ENCODE results near the gene AKT3.

The AKT3 gene

DNA sequence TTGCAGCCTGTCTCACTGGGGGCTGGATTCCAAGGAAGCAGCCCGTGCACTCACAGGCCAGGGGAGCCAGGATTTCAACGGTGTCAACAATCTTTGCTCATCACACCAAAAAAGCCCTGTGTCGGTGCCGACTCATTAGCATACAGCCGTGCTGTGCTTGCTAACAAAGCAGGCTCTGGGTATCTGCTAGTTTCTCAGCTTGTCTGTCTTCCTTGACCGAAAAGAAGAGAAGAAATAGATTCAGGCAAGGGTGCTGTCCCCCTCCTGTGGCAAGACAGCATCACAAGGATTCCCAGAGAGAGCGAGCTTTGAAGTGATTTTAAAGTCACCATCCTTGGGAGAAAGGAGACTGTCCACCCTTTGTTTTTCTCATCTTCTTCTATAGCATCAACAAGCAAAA lies 379.5 kb downstream of the AKT3 start:
- Histone ChIP-seq H3K9me3 (ENCODE audit: control insufficient read depth in 2 of 2, low read length in 2 of 2) (no peaks in the 10 kb centered on the region), H3K27ac (ENCODE audit: low read length) (no peak overlapping the region), H3K4me1 (ENCODE audit: control insufficient read depth, insufficient read depth, low read length) (peaks cover 10% of the 10 kb centered on the region), H3K27me3 (ENCODE audit: control insufficient read depth in 1 of 2, insufficient read depth in 2 of 2, low read length in 2 of 2) (no peaks in the 10 kb centered on the region), H3K36me3 (ENCODE audit: control insufficient read depth in 2 of 2, insufficient read depth in 2 of 2, low read length in 2 of 2) (no peaks in the 10 kb centered on the region), H3K4me3 (ENCODE audit: low read length in 2 of 2) (no peak overlapping the region), H3K9ac (ENCODE audit: low read length in 2 of 2) (no peak overlapping the region)

DNA sequence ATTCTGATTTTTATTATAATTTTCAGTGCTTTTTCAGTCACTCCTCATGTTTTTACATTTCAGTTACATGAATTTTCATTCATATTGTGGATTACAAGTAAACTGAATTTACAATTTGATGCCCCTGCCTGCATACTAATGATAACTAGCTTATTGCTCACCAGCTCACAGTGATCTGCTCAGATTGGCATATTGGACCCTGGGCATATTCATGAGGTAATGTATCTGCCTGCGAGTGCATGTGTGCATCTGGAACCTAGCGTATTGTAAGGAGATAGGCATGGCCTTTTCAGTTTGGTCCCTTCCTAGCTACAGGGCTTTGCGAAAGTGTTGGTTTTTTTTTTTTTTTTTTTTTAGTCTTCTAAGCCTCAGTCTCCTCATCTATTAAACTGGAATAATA lies 380.5 kb downstream of the AKT3 start:
- H3K36me3 ChIP-seq (ENCODE audit: control insufficient read depth in 2 of 2, insufficient read depth in 2 of 2, low read length in 2 of 2), result no peaks in the 10 kb centered on the region
- no peaks in the 10 kb centered on the region for H3K27me3 ChIP-seq (ENCODE audit: control insufficient read depth in 1 of 2, insufficient read depth in 2 of 2, low read length in 2 of 2)
- no peak overlapping the region for H3K4me3 ChIP-seq (ENCODE audit: low read length in 2 of 2)
- H3K4me1 ChIP-seq (ENCODE audit: control insufficient read depth, insufficient read depth, low read length), result peaks cover 10% of the 10 kb centered on the region
- H3K9ac ChIP-seq (ENCODE audit: low read length in 2 of 2), result no peak overlapping the region
- H3K9me3 ChIP-seq (ENCODE audit: control insufficient read depth in 2 of 2, low read length in 2 of 2), result no peaks in the 10 kb centered on the region
- H3K27ac ChIP-seq (ENCODE audit: low read length), result no peak overlapping the region

DNA sequence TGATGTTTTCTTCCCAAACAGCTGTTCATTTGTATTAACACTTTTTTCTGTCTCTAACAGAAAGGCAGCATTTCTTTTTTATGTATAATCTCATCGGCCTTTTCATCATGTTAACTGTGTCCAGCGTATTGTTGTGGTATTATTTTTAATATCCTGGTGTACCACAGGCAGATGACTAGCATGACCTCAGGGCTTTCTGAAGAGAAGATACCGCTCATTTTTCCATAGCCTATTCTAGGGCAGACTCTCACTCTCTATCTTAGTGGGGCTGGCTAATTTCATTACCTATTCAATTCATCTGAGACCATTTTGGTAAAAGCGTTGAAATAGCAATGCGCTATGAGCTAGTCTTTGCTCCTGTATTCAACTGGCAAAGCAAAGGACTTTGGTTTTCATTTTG lies 384.3 kb downstream of the AKT3 start:
- H3K4me1 ChIP-seq (ENCODE audit: control insufficient read depth, insufficient read depth, low read length), result peaks cover 2% of the 10 kb centered on the region
- H3K9ac ChIP-seq (ENCODE audit: low read length in 2 of 2), result no peak overlapping the region
- H3K27ac ChIP-seq (ENCODE audit: low read length), result no peak overlapping the region
- no peaks in the 10 kb centered on the region for H3K27me3 ChIP-seq (ENCODE audit: control insufficient read depth in 1 of 2, insufficient read depth in 2 of 2, low read length in 2 of 2)
- no peaks in the 10 kb centered on the region for H3K9me3 ChIP-seq (ENCODE audit: control insufficient read depth in 2 of 2, low read length in 2 of 2)
- peaks cover 0 to 2% of the 10 kb centered on the region in 2 donors for H3K36me3 ChIP-seq (ENCODE audit: control insufficient read depth in 2 of 2, insufficient read depth in 2 of 2, low read length in 2 of 2)
- H3K4me3 ChIP-seq (ENCODE audit: low read length in 2 of 2), result no peak overlapping the region

DNA sequence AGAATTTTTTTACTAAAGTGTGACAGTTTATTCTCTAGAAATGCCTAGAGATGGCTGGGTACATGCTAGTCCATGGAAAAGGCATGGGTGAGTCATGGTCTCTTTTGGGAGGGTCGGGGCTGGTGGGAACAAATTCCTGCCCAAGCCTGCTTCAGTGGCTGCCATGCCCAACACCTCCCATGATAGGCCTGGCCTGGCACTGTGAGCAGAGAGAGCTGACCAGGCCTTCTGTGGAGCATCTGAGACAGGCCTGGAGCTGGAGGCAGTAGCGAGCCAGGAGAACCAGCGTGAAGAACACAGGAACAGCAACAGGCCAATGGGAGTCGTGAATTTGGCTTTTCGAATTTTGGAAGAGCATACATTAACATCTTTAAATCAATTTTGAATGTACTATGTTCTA lies 385.0 kb downstream of the AKT3 start:
- H3K36me3 ChIP-seq (ENCODE audit: control insufficient read depth in 2 of 2, insufficient read depth in 2 of 2, low read length in 2 of 2), result peaks cover 0 to 4% of the 10 kb centered on the region in 2 donors
- H3K9ac ChIP-seq (ENCODE audit: low read length in 2 of 2), result no peak overlapping the region
- no peak overlapping the region for H3K27ac ChIP-seq (ENCODE audit: low read length)
- H3K4me1 ChIP-seq (ENCODE audit: control insufficient read depth, insufficient read depth, low read length), result peaks cover 2% of the 10 kb centered on the region
- no peaks in the 10 kb centered on the region for H3K27me3 ChIP-seq (ENCODE audit: control insufficient read depth in 1 of 2, insufficient read depth in 2 of 2, low read length in 2 of 2)
- no peaks in the 10 kb centered on the region for H3K9me3 ChIP-seq (ENCODE audit: control insufficient read depth in 2 of 2, low read length in 2 of 2)
- H3K4me3 ChIP-seq (ENCODE audit: low read length in 2 of 2), result no peak overlapping the region

DNA sequence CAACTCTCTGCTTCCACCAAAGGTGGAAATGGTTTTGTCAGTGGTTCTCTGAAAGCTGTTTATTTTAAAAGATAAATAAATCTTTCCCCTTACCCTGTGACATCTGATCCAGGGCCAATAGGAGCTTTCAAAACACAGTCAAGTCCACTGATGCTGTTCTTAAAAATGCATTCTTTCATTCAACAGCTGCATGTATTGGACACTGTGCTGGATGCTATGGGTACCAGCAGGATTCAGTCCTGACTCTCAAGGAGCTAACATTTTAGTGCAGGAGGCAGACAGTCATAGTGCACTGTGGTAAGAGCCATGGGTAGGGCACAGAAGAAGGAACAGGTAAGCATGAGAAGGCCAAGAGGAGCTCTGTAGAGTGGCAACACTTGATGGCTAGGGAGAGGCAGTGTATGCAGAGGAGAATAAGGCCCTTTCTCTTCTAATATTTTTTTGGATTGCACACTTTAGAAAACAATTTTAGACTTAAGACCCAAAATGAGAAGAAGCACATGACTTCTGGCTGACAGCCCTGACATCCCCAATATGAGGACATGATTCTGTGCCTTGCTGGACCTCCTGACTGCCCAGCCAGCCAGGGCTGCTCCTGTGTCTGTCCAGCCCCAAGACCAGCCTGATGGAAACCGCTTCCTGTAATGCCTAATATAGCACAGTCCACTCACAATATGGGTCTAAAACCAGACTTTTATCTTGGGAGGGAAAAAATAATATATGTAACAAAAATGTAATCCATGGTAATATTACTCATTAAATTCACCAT lies 386.9 kb downstream of the AKT3 start:
- Histone ChIP-seq H3K27me3 (ENCODE audit: control insufficient read depth in 1 of 2, insufficient read depth in 2 of 2, low read length in 2 of 2) (no peaks in the 10 kb centered on the region), H3K4me1 (ENCODE audit: control insufficient read depth, insufficient read depth, low read length) (peaks cover 2% of the 10 kb centered on the region), H3K9me3 (ENCODE audit: control insufficient read depth in 2 of 2, low read length in 2 of 2) (no peaks in the 10 kb centered on the region), H3K36me3 (ENCODE audit: control insufficient read depth in 2 of 2, insufficient read depth in 2 of 2, low read length in 2 of 2) (peaks cover 0 to 4% of the 10 kb centered on the region in 2 donors), H3K4me3 (ENCODE audit: low read length in 2 of 2) (no peak overlapping the region), H3K27ac (ENCODE audit: low read length) (no peak overlapping the region), H3K9ac (ENCODE audit: low read length in 2 of 2) (no peak overlapping the region)

DNA sequence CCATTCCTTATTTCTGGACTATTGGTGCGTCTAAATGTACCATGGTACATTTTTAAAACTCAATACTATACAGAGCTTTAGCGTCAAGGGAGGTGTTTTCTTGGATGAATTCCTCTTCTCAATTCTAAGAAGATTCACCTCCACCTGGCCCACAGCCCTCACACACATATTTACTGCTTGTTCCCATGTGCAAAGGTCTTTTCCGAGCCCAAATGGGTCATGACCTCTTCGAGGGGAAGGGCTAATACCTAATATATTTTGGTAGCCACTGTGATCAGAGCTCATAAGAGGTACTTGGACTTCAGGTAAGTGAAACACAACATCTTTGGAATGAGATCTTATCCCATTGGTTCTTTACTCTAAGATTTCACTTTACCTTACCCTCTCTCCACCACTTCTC lies 388.3 kb downstream of the AKT3 start:
- Histone ChIP-seq H3K4me3 (ENCODE audit: low read length in 2 of 2) (no peak overlapping the region), H3K9ac (ENCODE audit: low read length in 2 of 2) (no peak overlapping the region), H3K9me3 (ENCODE audit: control insufficient read depth in 2 of 2, low read length in 2 of 2) (no peaks in the 10 kb centered on the region), H3K27ac (ENCODE audit: low read length) (no peak overlapping the region), H3K27me3 (ENCODE audit: control insufficient read depth in 1 of 2, insufficient read depth in 2 of 2, low read length in 2 of 2) (no peaks in the 10 kb centered on the region), H3K36me3 (ENCODE audit: control insufficient read depth in 2 of 2, insufficient read depth in 2 of 2, low read length in 2 of 2) (peaks cover 0 to 4% of the 10 kb centered on the region in 2 donors), H3K4me1 (ENCODE audit: control insufficient read depth, insufficient read depth, low read length) (peaks cover 2% of the 10 kb centered on the region)

DNA sequence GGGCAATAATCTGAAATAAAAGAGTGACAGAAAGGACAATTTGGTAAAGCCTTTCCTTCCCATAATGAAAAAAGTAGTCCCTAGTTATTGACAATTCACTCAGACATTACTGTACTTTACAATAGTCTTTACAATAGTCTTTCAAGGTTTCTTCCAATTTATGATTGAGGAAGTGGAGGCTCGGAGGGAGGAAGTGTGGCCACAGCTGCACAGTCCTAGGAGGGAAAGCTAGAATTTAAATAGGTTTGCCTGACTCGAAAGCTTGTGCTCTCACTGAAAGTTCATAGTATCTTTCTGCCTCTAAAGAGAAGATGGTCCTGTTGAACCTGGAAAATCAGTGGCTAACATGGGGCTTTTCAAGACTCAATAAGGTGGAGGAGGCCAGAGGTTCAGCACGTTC lies 391.0 kb downstream of the AKT3 start:
- H3K9ac ChIP-seq (ENCODE audit: low read length in 2 of 2), result no peak overlapping the region
- H3K36me3 ChIP-seq (ENCODE audit: control insufficient read depth in 2 of 2, insufficient read depth in 2 of 2, low read length in 2 of 2), result peaks cover 4 to 5% of the 10 kb centered on the region in 2 donors
- peaks cover 2% of the 10 kb centered on the region for H3K4me1 ChIP-seq (ENCODE audit: control insufficient read depth, insufficient read depth, low read length)
- H3K9me3 ChIP-seq (ENCODE audit: control insufficient read depth in 2 of 2, low read length in 2 of 2), result no peaks in the 10 kb centered on the region
- H3K27ac ChIP-seq (ENCODE audit: low read length), result no peak overlapping the region
- H3K4me3 ChIP-seq (ENCODE audit: low read length in 2 of 2), result no peak overlapping the region
- H3K27me3 ChIP-seq (ENCODE audit: control insufficient read depth in 1 of 2, insufficient read depth in 2 of 2, low read length in 2 of 2), result no peaks in the 10 kb centered on the region

DNA sequence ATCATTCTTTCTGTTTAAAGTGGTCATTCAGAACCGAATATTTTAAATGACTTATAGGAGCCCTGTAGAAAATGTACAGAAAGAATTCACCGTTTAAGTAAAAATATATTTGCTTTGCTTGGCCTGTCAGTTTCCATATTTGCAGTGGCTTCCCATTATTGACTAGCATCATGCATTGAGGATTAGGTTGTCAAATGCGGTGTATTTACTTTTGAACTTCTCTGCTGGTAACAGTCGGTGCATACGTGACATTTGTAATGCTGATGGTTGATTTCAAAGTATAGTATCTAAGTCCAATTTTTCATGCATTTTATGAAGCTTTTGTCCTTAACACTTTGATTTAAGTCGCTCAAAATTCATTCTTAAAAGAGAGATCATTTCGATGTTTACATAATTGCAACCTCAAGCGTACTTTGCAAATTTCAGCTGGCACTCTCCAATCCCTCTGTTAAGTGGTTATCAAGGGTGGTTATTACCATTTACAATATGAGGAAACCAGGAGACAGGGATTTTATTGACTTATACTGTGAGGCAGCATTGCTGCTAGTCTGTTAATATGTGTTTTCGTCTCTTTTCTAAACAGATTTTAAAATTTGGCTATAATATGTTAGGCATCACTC lies 392.6 kb downstream of the AKT3 start:
- Histone ChIP-seq H3K4me3 (ENCODE audit: low read length in 2 of 2) (no peak overlapping the region), H3K36me3 (ENCODE audit: control insufficient read depth in 2 of 2, insufficient read depth in 2 of 2, low read length in 2 of 2) (peaks cover 4 to 5% of the 10 kb centered on the region in 2 donors), H3K9ac (ENCODE audit: low read length in 2 of 2) (no peak overlapping the region), H3K9me3 (ENCODE audit: control insufficient read depth in 2 of 2, low read length in 2 of 2) (no peaks in the 10 kb centered on the region), H3K4me1 (ENCODE audit: control insufficient read depth, insufficient read depth, low read length) (no peaks in the 10 kb centered on the region), H3K27ac (ENCODE audit: low read length) (no peak overlapping the region), H3K27me3 (ENCODE audit: control insufficient read depth in 1 of 2, insufficient read depth in 2 of 2, low read length in 2 of 2) (no peaks in the 10 kb centered on the region)

DNA sequence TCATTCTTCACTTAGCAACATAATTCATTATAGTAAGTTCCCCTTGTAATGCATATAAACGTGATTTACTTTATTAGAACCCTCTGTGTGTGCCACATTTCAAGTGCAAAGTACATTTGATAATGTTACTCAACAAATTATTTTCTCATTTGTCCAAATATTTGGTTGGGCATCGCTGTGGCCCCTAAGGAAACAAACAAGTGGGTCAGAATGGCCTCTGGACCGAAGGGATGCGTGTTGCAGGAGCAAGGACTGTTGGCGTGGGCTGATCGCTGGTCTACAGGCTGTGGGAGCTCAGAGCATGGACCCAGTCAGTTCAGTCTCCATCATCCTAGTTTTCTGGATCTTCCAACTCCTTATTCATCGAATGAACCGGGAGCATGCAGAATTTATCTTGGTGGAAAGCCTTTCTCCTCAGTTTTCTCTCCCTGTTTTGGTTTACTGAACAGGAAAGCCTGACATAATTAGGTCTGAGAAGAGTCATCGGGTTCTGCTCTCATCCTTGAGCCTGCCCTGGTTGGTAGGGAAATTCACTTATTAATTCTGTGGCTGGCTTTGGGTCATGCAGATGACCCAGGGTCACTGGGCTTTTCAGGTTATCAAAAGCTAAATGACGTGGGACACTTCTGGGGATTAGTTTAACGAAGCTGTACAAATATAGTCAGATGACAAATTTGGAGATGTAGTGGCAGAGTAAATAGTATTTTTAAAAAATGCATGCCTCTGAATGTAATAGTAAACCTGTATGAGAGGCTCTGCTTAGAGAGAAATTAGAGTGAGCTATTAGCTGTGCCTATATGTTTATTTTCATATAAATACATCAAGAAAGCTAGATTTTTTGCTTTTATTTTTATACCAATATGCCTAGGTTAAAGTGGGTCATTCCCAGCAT lies 394.0 kb downstream of the AKT3 start:
- H3K36me3 ChIP-seq (ENCODE audit: control insufficient read depth in 2 of 2, insufficient read depth in 2 of 2, low read length in 2 of 2), result peaks cover 4 to 5% of the 10 kb centered on the region in 2 donors
- no peaks in the 10 kb centered on the region for H3K27me3 ChIP-seq (ENCODE audit: control insufficient read depth in 1 of 2, insufficient read depth in 2 of 2, low read length in 2 of 2)
- no peaks in the 10 kb centered on the region for H3K4me1 ChIP-seq (ENCODE audit: control insufficient read depth, insufficient read depth, low read length)
- no peaks in the 10 kb centered on the region for H3K9me3 ChIP-seq (ENCODE audit: control insufficient read depth in 2 of 2, low read length in 2 of 2)
- H3K9ac ChIP-seq (ENCODE audit: low read length in 2 of 2), result no peak overlapping the region
- H3K27ac ChIP-seq (ENCODE audit: low read length), result no peak overlapping the region
- H3K4me3 ChIP-seq (ENCODE audit: low read length in 2 of 2), result no peak overlapping the region

DNA sequence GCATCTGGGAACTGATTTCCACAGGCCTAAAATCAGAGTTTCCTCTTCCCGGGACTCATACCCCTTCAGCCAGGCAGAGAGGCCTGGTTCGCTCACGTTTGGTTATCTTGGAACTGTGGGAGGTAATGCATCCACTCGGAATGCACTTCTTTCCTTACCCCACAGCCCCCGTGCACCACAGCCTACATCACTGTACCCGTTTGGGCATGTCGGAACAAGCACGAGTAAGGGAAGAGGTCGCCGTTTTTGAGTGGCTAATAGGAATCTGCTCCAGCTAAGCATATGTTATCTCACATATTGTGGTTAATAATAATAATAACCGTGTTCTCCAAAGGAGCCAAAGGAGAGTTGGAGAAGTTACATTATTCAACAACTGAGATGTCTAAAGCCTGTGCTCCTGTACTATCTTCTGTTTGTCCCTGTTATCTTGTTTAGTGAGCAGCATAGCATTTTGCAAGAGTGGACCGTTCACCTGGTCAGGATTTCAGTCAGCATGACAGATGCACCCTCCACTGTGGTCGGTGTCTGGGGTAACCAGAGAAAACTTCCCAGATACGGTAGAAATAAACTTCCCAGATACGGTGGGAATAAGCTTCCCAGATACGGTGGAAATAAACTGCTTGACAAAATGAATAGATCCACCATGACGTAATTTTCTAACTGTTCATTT lies 395.6 kb downstream of the AKT3 start:
- H3K36me3 ChIP-seq (ENCODE audit: control insufficient read depth in 2 of 2, insufficient read depth in 2 of 2, low read length in 2 of 2), result peaks cover 0 to 5% of the 10 kb centered on the region in 2 donors
- no peaks in the 10 kb centered on the region for H3K4me1 ChIP-seq (ENCODE audit: control insufficient read depth, insufficient read depth, low read length)

More for the DNA sequence above, 395.6 kb downstream of the AKT3 start:
- Histone ChIP-seq H3K9ac (ENCODE audit: low read length in 2 of 2) (no peak overlapping the region), H3K27me3 (ENCODE audit: control insufficient read depth in 1 of 2, insufficient read depth in 2 of 2, low read length in 2 of 2) (no peaks in the 10 kb centered on the region), H3K4me3 (ENCODE audit: low read length in 2 of 2) (no peak overlapping the region), H3K27ac (ENCODE audit: low read length) (no peak overlapping the region), H3K9me3 (ENCODE audit: control insufficient read depth in 2 of 2, low read length in 2 of 2) (no peaks in the 10 kb centered on the region)
